ENCODE results near the gene BANP.
"Not testable (repeated sequence)": the region's sequence is repeated elsewhere in the genome, so short reads cannot be mapped to it uniquely, and the experiment has no call there.

BANP gene

GRCh38 chr16:88033003-88033740, 81.9 kb downstream of the BANP start:
- not testable (repeated sequence) for DNase-seq (ENCODE audit: low spot score)

GRCh38 chr16:88034770-88035169, 83.5 kb downstream of the BANP start:
- DNase-seq (ENCODE audit: low spot score) = no peak

DNA sequence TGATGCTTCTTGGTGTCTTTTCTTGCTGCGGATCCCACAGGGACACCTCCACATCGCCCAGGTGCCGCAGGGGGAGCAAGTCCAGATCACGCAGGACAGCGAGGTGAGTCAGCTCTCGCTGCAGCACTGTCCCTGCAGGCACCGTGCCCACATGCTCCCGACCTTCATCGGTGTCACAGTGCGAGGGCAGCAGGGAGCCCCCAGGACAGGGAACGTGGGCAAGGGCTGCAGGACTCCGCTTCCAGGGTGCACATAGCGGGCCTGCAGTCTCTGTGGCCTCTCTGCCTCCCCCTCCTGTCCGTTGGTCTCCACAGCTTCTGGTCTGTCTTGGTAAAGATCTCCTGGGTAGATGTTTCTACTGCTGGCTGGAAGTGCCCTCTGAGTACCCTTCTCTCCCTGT, 84.1 kb downstream of the BANP start:
- no peak for DNase-seq (ENCODE audit: low spot score)

DNA sequence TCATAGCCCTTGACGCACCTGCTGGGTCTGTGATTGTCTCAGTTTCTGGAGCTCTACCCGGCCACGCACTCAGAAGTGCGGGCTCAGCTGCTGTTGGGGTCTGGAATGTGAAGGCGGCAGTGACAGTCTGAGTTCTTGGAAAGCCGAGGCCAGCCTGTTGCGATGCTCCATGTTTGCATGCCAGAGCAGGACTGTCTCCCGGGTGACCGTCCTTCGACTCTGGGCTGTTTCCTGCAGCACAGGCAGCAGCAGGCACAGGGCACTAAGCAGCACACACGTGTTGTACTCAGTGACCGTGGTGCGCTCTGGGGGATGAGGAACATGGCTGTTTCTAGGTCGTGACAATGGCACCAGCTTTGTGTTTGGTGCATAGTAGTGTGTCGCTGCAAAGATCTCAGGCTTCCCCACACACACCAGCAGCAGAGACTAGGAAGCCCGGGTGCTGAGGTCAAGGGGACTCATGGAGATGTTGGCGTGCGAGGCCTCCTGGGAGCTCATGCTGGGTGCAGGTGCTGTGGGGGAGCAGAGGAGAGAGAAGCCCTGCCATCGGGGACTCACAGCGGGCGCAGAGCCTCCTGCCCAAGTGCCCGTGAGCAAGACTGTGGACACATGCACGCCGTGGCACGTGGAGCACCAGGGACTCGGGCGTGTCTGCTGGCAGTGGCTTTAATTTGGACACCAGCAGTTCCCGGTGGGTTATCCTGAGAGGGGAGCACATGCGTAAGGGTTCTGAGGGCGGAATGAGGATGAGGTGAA, 84.8 kb downstream of the BANP start:
- not testable (repeated sequence) for DNase-seq (ENCODE audit: low spot score)

DNA sequence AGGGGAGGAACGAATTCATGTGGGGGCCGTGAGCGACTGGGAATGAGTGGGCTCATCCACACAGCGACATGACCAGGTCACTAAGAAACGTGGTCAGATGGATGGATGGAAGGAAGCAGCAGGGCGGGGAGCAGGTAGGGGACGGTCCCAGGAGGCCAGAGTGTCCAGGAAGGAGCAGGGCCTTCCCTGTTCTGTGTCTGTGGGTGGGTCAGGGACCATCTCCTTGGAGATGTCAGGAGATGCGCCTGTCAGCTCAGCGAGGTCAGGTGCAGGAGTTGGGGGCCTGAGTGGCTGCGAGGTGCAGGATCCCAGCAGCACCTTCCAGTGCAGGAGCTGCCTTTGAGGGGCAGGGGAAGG, 85.4 kb downstream of the BANP start:
- DNase-seq (ENCODE audit: low spot score) = not testable (repeated sequence)

DNA sequence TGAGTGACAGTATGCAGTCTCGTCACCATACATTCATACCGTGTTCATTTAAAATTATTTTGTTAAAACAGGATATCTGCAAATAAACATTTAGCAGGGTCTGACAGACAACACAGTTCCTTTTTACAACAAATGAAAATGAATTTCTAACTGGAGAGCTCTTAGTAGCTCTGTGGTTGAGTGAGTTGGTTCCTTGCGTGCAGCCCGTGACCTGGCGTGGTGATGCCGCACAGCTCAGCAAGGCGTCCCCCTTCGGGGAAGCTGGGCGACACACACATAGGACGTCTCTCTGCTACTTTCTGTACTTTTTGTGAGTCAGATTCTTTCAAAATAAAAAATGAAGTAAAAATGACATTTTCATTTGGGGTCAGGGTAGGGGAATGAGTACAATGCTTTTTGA, 86.1 kb downstream of the BANP start:
- DNase-seq (ENCODE audit: low spot score) = not testable (repeated sequence)

GRCh38 chr16:88037876-88038525, 86.8 kb downstream of the BANP start:
- DNase-seq (ENCODE audit: low spot score) = not testable (repeated sequence)

- DNase-seq (ENCODE audit: low spot score) = not testable (repeated sequence)
These were observed 87.3 kb downstream of the BANP start for GRCh38 chr16:88038526-88038908.

GRCh38 chr16:88039591-88039990, 88.4 kb downstream of the BANP start:
- no peak for DNase-seq (ENCODE audit: low spot score)

DNA sequence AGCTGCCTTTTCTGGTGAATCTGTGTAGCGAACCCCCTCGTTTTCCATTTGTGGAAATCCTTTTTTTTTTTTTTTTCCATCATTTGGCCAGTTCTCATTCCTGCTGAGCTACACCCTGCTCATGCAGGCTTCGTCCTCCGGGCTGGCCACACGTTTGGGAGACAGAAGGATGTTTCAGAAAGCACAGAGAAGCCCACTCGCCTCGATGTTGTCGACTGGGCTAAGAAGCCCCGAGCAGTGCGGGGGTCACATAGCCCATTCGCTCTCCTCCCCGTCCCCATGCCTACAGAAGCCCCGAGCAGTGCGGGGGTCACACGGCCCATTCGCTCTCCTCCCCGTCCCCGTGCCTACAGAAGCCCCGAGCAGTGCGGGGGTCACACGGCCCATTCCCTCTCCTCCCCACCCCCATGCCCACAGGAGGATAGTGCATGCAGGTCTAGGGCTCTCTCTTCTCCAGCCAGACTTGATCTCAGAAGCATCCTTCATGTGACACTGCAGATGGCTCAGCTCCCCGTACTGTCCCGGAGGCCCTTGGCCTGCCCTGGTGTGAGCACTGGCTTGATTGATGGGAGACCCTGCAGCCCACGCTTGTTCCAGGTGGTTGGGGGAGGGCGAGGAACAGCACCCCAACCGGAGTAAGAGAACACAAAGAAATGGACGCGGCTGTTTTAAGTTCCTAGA, 89.1 kb downstream of the BANP start:
- DNase-seq (ENCODE audit: low spot score) = not testable (repeated sequence)

GRCh38 chr16:88040877-88041244, 89.6 kb downstream of the BANP start:
- DNase-seq (ENCODE audit: low spot score) = not testable (repeated sequence)

- not testable (repeated sequence) for DNase-seq (ENCODE audit: low spot score)
These were observed 90.3 kb downstream of the BANP start for GRCh38 chr16:88041506-88041905.

- not testable (repeated sequence) for DNase-seq (ENCODE audit: low spot score)
These were observed 90.8 kb downstream of the BANP start for GRCh38 chr16:88041986-88042562.

DNA sequence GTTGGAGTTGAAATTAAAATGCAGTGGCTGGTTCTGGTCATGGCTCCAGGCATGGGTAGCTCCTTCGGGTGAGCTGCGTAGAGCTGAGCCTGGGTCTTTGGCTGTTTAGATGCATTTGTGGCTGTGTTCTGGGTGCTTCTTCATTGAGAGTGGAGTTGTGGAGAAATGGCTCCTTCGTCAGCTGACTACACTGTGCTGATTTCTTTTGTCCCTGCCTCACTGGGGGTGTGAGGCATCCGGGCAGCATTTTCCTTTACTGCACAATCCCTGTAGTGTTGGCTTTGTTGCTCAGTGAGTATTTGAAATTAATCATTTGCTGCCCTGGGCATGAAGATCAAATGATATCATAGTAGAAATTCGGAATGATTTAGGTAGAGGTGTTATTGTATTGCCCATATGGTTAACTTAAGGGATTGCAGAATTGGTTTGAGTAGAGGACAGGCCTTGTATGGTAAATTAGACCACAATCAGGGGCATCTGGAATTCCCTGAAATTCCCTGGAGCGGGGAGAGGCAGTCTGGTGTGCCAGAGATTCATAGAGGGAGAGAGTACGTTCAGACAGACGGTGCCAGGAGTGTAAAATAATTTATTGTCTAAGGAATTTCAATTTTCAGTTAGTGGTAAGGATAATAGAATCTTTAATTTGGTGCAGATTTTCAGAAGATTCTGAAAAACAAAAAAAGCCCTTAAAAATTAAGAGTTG, 92.1 kb downstream of the BANP start:
- not testable (repeated sequence) for DNase-seq (ENCODE audit: low spot score)

DNA sequence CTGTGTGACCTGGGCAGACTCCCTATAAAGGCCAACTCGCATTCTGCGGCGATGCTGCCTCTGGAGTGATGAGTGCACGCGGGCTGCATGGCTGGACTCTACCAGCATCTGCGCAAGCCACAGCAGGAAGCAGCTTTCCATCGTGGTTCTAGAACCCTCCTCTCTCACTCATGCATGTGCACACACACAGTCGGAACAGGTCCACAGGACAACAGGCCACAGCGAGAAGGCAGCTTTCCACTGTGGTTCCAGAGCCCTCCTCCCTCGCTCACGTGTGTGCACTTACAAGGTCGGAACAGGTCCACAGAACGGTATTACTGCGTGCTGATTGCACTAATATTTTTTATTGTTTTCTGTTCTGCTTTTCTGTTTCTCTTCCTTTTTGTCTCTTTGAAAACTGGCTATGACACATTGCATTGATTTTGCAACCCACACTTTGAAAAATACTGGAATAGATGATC, 92.9 kb downstream of the BANP start:
- DNase-seq (ENCODE audit: low spot score) = not testable (repeated sequence)

DNA sequence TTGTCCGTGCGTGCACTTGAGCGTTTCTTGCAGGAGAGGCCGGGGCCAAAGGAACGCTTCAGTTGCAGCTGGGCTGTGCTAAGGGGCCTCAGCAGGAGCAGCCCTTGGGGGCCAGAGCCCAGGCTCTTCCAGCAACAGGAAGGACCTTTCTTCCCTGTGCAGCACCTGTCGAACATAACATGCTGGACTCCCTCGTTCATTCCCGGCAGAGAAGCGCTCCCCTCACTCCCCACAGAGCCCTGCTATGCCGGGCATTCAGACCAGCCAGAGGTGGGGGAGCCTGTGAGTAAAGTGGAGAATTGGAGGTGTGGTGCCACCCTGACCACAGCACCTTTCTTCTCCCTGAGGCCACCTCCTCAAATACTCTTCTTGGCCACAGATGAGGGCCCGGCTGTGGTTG, 94.1 kb downstream of the BANP start:
- DNase-seq (ENCODE audit: low spot score) = not testable (repeated sequence)

DNA sequence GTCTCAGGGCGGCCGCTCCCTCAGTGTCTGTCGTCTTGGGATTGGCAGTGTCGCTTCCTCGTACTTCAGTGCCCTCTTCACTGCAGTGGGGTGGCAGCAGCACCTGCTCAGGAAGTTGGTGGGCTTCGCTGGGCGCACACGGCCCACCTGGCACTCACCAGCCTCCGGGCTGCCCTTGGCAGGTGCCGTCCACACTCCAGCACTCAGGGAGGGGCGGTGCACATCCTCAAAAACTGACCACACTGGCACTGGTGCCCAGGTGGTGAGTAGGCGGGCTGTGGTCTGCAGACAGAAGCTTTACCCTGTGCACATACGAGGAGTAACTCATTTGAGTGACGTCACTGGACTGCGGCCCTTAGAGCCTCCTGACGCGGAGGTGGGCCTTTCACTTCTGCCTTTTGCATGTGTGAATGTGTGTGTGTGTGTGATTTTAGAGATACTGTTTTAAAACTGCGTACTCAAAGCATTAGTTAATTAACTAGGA, 94.6 kb downstream of the BANP start:
- no peak for DNase-seq (ENCODE audit: low spot score)

DNA sequence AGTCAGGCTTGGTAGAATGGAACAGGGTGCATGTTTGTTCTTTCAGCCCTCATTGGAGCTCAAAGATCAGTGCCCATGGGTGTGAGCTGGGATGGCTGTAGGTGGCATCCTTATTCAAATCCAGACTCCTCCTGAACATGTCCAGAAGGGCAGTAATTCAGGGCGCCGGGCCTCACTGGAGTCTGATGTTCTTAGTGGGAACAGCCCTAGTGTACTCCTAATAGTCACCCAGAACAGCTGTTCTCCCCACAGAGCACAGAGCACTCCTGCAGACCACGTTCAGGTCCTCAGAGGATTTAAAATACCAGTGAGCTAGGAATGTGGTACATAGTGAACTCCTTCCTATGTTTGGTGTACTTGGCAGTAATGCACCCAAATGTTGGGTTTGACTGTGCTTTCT, 96.2 kb downstream of the BANP start:
- DNase-seq (ENCODE audit: low spot score) = no peak

- no peak for DNase-seq (ENCODE audit: low spot score)
These were observed 97.8 kb downstream of the BANP start for GRCh38 chr16:88048985-88049384.

GRCh38 chr16:88049561-88050545, 98.6 kb downstream of the BANP start:
- no peak for DNase-seq (ENCODE audit: low spot score)
